ENCODE data around the gene FIGN. TPM values are rescaled to one million over a fixed set of nuclear protein-coding genes. Genes with fewer than 3 reads are reported as not detected.

Gene FIGN
- total RNA-seq, 1 experiment from 2014 or later = 14.6 TPM

DNA sequence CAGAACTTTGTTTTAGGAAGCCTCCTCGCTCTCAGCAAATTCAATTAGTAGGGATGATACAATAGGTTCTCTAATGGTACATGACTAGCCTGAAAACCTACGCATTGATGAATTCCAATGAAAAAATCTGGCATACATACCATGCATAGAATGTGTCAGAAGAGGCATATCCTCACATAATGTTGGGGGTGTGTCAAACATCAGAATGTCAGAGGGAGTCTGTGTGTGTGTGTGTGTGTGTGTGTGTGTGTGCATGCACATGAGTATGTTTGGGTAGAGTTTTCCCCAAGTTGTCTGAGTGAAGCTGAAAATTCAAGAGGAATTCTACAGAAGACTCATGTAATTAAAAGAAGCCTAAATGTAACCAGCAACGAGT, 78.5 kb downstream of the FIGN start:
- Histone ChIP-seq H3K79me1 (ENCODE audit: insufficient read depth, low read depth, low read length, poor library complexity, severe bottlenecking) (no peaks in the 10 kb centered on the region), H2BK15ac (ENCODE audit: low read depth, low read length) (no peak overlapping the region), H3K18ac (ENCODE audit: insufficient read length, low read depth, low read length) (no peak overlapping the region), H3K9me3 (ENCODE audit: control insufficient read depth, low read depth, low read length) (no peaks in the 10 kb centered on the region), H3K9ac (ENCODE audit: extremely low read depth, insufficient read length, low read length) (no peak overlapping the region), H4K91ac (ENCODE audit: insufficient read length, low read depth, low read length) (no peak overlapping the region), H3K27ac (ENCODE audit: insufficient read length, low read depth, low read length) (no peak overlapping the region), H4K5ac (ENCODE audit: insufficient read length, low read depth, low read length) (no peak overlapping the region), H2BK5ac (ENCODE audit: insufficient read length, low read length) (no peak overlapping the region), H2BK120ac (ENCODE audit: low read depth, low read length, poor library complexity, severe bottlenecking) (no peak overlapping the region), H3K56ac (ENCODE audit: insufficient read length, low read depth, low read length) (no peak overlapping the region), H3K14ac (ENCODE audit: insufficient read depth, low read length) (no peak overlapping the region), H2AFZ (ENCODE audit: low read length) (no peak overlapping the region), H3K27me3 (ENCODE audit: insufficient read depth, low read length) (no peaks in the 10 kb centered on the region), H3K4me1 (ENCODE audit: insufficient read depth, low read length) (peaks cover 6% of the 10 kb centered on the region; the same call in 1 of the 2 replicates), H2AK5ac (ENCODE audit: insufficient read length, low read length) (no peak overlapping the region), H4K8ac (replicated peaks; ENCODE audit: insufficient read length, low read depth, low read length) (no peak overlapping the region), H3K4ac (ENCODE audit: low read depth, low read length) (no peak overlapping the region), H3K4me2 (ENCODE audit: insufficient read depth, insufficient read length, low read length) (no peak overlapping the region), H3K23me2 (ENCODE audit: insufficient read length, low read depth, low read length, poor library complexity, severe bottlenecking) (no peaks in the 10 kb centered on the region), H3K23ac (ENCODE audit: insufficient read length, low read depth, low read length) (no peak overlapping the region), H2BK12ac (ENCODE audit: insufficient read length, low read depth, low read length) (no peak overlapping the region), H3K79me2 (ENCODE audit: insufficient read depth, low read length) (no peaks in the 10 kb centered on the region), H3T11ph (ENCODE audit: low read length) (no peak overlapping the region), H4K20me1 (ENCODE audit: control insufficient read depth, insufficient read depth, insufficient read length) (no peaks in the 10 kb centered on the region), H2BK20ac (ENCODE audit: low read depth, low read length, poor library complexity, severe bottlenecking) (no peak overlapping the region)
- DNase-seq = no peak
- H3K36me3 Mint-ChIP-seq (ENCODE audit: insufficient read depth in 1 of 3, low read depth in 3 of 3) = peaks cover 0 to 4% (median 3%) of the 10 kb centered on the region in 3 experiments; a peak in 2 of 7 replicates
- no peaks in the 10 kb centered on the region for H3K9me3 Mint-ChIP-seq
- no peak overlapping the region for H3K4me3 Mint-ChIP-seq
- H3K27ac Mint-ChIP-seq = no peak overlapping the region; a peak in 1 of 7 replicates
- H3K4me1 Mint-ChIP-seq = peaks cover 36 to 37% of the 10 kb centered on the region in 2 experiments
- H3K27me3 Mint-ChIP-seq (ENCODE audit: low read depth) = no peaks in the 10 kb centered on the region
- no CpG with 5 or more reads among the region's 3 CpGs for WGBS (ENCODE audit: extremely low coverage, insufficient read length, low lambda C conversion rate)
- TF ChIP-seq, protein P1, sequence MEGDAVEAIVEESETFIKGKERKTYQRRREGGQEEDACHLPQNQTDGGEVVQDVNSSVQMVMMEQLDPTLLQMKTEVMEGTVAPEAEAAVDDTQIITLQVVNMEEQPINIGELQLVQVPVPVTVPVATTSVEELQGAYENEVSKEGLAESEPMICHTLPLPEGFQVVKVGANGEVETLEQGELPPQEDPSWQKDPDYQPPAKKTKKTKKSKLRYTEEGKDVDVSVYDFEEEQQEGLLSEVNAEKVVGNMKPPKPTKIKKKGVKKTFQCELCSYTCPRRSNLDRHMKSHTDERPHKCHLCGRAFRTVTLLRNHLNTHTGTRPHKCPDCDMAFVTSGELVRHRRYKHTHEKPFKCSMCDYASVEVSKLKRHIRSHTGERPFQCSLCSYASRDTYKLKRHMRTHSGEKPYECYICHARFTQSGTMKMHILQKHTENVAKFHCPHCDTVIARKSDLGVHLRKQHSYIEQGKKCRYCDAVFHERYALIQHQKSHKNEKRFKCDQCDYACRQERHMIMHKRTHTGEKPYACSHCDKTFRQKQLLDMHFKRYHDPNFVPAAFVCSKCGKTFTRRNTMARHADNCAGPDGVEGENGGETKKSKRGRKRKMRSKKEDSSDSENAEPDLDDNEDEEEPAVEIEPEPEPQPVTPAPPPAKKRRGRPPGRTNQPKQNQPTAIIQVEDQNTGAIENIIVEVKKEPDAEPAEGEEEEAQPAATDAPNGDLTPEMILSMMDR (conservative IDR thresholded peaks at IDR 0.05) = no peak

All from H9 (cell line).